Pons (tissue), 1 donor: Measurements from ENCODE around the gene DMAC2.
"Not testable (repeated sequence)": the region's sequence is repeated elsewhere in the genome, so short reads cannot be mapped to it uniquely, and the experiment has no call there.

Experiments used
- DNase-seq: peaks from one replicate; pipeline ENCODE4 v3.0.0-alpha.2; 2016; ENCODE audit warnings: low spot score

DMAC2 gene

GRCh38 chr19:41439441-41440222 is at the start of gene DMAC2:
DMAC2 (minus strand) TSS chr19:41439912; CDS start chr19:41439899, 13 bp downstream.
- DNase-seq, result peak; percentile 99

- not testable (repeated sequence) for DNase-seq
Measured at GRCh38 chr19:41486953-41487352, 47.2 kb upstream of the DMAC2 start.

GRCh38 chr19:41484822-41485221 is 45.1 kb upstream of the DMAC2 start:
- no peak for DNase-seq

GRCh38 chr19:41480336-41480735 is 40.6 kb upstream of the DMAC2 start:
- DNase-seq, result no peak

GRCh38 chr19:41479757-41480191 is 40.1 kb upstream of the DMAC2 start:
- no peak for DNase-seq

- no peak for DNase-seq
Measured at GRCh38 chr19:41478875-41479756, 39.4 kb upstream of the DMAC2 start.

- no peak for DNase-seq
Measured at GRCh38 chr19:41478171-41478570, 38.5 kb upstream of the DMAC2 start.

- no peak for DNase-seq
Measured at GRCh38 chr19:41476583-41476982, 36.9 kb upstream of the DMAC2 start.

GRCh38 chr19:41463257-41464256 is 23.8 kb upstream of the DMAC2 start:
- not testable (repeated sequence) for DNase-seq

GRCh38 chr19:41462497-41462896 is 22.8 kb upstream of the DMAC2 start:
- no peak for DNase-seq

- DNase-seq, result no peak
Measured at GRCh38 chr19:41457241-41457640, 17.5 kb upstream of the DMAC2 start.

GRCh38 chr19:41456342-41456918 is 16.7 kb upstream of the DMAC2 start:
- DNase-seq, result no peak

GRCh38 chr19:41455936-41456335 is 16.2 kb upstream of the DMAC2 start:
- no peak for DNase-seq

GRCh38 chr19:41452584-41453275 is 13.0 kb upstream of the DMAC2 start:
- no peak for DNase-seq

GRCh38 chr19:41449865-41450178 is 10.1 kb upstream of the DMAC2 start:
- DNase-seq, result no peak

GRCh38 chr19:41449079-41449864 is 9.6 kb upstream of the DMAC2 start:
- peak; percentile 66 for DNase-seq

GRCh38 chr19:41447732-41448332 is 8.1 kb upstream of the DMAC2 start:
- DNase-seq, result no peak

GRCh38 chr19:41445575-41445974 is 5.9 kb upstream of the DMAC2 start:
- DNase-seq, result no peak

GRCh38 chr19:41443813-41444455 is 4.2 kb upstream of the DMAC2 start:
- no peak for DNase-seq
